NK-92 (cell line): Measurements from ENCODE around the gene LIN52.

ENCODE experiments used
- DNase-seq: peaks from one replicate; lab custom pipeline; 2025; ENCODE audit not compliant: unreplicated experiment; lab: John Stamatoyannopoulos, UW

The LIN52 gene

DNA sequence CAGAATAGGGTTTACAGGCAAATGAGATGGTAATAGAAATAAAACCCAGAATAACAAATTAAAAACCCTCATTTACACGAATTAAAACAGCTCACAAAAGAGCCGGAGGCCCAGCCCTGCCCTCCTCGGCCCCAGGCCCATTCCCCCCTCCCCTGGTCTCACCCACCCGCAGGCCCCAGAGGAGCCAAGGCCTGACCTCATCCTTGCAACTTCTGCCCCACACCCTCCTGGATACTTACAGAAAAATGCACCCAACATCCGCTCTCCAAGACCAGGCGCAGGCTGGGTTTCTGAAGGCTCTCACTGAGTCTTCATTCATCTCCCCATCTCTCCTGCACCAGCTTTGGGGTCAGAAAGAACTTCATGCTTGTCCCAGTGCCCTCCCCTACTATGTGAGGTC lies 138.3 kb downstream of the LIN52 start:
- DNase-seq: no peak

- no peak for DNase-seq
These were observed 147.0 kb downstream of the LIN52 start for GRCh38 chr14:74231784-74232183.

DNA sequence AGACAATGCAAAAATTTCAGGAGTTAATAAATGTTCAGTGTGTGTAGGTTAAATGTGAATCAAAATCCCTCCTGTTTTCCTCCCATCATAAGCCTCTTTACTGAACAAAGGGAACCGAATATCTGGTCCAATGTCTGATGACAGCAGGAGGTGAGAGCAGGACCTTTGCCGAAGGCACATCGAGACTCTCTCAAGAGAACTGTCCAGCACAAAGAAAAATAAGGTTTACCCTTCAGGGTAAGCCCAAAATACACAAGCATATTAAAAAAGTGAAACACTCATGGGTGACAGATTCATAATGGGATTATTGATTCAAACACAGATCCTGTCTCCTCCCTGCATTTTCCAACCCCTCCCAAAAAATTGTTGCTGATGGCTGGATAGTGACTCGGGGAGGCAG lies 150.3 kb downstream of the LIN52 start:
- DNase-seq: no peak

- DNase-seq: no peak
These were observed 152.7 kb downstream of the LIN52 start for GRCh38 chr14:74237441-74237840.

DNA sequence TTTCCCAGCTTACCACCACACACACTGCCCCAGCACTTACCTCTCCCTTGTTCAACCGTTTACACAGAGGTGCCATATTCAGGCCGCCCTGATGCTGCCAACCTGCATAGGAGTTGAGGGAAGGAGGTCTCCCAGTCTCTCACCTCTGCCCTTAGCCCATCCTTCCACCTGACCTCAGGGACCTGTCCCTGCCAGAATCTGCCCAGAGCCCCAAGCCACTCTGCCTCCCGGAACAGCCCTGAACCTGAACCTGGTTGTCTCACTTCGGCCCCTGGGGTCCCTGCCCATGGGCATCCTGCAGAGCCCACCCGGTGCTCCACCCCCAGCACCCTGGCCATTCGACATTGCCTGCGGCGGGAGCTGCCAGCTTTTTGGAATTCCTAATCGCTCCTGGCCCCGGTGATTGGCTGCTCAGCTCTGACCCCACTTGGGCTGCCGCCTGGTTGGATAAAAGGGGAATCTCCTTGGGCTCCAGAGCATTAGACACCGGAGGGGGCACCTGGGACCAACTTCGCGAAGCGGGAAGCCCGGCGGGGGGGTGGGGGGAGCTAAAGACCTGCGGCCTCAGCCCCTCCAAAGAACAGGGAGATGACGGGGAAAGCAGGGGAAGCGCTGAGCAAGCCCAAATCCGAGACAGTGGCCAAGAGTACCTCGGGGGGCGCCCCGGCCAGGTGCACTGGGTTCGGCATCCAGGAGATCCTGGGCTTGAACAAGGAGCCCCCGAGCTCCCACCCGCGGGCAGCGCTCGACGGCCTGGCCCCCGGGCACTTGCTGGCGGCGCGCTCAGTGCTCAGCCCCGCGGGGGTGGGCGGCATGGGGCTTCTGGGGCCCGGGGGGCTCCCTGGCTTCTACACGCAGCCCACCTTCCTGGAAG lies 154.5 kb downstream of the LIN52 start, which contains the start of gene VSX2:
TSS of gene VSX2 (plus strand) at position 476 of the 874 bp plus-strand sequence. CDS start at position 589, 113 bp downstream.
- no peak for DNase-seq

DNA sequence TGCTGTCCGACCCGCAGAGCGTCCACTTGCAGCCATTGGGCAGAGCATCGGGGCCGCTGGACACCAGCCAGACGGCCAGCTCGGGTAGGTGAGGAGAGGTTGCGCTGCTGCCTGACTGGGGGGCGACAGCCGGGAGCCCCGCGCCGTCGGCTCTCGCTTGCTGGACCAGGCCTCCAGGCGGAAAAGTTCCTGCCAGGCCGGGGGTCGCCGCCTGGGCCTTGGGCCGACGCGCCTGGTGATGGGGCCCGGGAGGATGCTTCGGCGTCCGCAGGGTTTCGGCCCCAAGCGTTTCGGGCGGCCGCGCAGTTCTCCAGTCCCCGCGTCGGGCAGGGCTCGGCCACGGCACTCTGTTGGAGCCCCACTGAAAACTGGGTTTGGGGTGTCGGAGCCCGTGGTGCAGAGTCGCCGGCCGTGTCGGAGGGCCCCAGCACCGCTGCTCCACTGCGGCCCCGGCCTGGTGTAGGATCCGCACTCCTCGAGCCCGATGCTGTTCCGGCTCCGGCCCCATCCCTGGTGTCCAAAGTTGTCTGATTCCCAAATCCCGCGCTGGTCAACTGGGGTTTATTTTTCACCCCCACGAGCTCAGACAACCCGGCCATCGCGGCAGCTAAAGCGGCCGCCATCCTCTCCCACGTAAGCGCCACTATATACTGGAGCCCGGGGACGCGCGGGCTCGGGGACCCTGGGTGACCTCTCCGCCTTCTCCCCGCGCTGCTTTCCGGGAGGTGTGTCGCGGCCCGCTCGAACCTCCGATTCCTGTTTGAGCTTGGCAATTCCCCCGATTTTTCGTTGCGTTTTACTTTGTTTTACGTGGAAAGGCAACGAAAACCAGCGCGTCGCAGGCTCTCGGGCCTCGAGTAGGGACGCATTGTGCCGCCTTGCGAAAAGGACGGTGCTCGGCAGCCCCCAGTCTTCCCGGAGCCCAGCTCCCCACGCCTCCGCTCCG lies 155.4 kb downstream of the LIN52 start:
- DNase-seq: no peak

DNA sequence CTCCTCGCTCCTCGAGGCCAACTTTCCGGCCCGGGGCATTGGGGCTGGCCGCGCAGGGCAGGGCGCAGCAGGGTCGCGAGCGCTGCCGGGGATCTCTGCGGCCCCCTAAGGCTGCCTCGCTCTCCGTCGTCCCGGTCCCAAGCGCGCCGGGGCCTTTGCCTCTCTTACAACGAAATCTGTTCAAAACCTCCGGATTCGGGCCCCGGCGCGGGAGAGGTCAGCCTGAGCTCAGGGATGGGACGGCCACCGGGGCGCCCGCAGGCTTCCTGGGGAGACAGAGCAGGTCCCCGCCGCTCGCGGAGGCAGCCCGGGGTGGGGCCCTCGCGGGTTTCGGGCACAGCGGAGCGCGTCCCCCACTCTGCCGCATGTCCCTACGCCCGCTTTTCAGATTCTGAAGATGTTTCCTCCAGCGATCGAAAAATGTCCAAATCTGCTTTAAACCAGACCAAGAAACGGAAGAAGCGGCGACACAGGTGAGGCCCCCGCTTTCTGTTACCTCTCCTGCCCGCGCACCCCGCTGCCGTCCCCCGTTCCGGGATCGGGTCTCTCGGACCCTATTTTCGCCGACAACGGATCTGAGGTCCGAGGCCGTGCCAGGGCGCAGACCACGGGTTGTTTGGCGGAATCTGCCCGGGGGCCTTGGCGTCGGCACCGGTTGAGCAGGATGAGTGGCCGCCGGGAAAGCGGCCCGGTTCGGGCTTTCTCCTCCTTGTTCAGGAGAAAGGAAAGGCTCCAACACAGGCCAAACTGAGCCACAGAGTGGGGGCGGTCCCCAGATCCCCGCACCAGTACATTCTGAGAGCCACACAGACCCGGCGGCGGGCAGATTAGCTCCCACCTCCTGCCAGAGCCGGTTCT lies 156.3 kb downstream of the LIN52 start:
- DNase-seq: no peak

GRCh38 chr14:74241652-74242017 lies 156.9 kb downstream of the LIN52 start:
- DNase-seq: no peak

- DNase-seq: no peak
These were observed 157.4 kb downstream of the LIN52 start for GRCh38 chr14:74242021-74242779.

- DNase-seq: no peak
These were observed 158.0 kb downstream of the LIN52 start for GRCh38 chr14:74242780-74243042.

DNA sequence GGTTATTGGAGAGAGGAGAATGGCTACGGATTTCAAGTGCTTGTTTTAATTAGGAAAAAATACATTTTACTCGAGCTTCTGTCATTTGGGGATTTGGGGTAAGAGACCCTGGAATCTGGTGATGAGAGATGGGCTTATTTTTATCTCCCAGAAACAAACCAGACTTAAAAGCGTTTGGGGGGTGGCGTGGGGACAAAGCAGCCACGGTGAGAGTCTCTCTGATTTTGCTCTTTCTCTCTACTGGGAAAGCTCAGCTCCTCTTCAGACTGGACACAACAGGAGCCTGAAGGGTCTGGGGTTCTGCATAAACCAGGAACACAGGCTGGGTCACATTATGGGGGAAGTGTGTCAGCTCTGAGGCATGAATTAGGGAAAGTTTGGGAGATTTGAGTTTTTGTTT lies 158.3 kb downstream of the LIN52 start:
- DNase-seq: no peak

DNA sequence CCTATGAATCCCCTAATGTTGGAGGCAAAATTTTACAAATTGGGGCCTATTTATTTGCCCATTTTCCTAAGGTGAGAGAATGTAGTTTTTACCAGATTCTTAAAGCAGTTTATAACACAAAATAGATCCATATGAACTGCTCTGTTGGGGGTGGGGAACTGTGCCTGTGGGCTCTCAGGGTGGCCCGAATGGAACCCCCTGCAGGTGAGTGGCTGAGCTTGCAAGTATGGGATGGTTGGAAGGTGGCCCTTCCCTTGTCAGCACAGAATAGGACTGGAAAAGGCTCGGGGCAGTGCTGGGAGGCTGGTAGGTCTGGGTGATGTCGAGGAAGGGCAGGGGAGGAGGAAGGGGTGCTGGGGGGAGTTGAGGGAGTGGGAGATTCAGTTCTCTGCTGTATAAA lies 159.4 kb downstream of the LIN52 start:
- no peak for DNase-seq

DNA sequence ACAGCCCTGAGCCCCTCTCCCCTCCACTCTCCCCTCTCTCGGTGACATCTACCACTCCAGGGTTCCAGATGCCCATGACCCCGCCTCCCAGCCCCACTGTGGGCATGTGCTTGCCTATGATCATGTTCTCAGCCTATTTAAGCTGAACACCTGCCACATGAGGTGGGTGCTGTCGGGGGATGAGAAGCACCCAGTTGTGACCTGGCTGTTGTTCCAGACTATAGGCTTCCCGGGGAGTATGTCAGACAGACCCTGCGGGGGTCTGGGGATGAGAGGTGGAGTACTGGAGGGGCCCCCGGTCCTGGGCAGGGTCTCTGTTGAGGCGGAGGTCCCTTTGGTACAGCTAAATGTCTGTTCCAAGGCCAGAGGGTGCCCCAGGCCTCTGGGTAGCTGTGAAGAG lies 160.5 kb downstream of the LIN52 start:
- no peak for DNase-seq

DNA sequence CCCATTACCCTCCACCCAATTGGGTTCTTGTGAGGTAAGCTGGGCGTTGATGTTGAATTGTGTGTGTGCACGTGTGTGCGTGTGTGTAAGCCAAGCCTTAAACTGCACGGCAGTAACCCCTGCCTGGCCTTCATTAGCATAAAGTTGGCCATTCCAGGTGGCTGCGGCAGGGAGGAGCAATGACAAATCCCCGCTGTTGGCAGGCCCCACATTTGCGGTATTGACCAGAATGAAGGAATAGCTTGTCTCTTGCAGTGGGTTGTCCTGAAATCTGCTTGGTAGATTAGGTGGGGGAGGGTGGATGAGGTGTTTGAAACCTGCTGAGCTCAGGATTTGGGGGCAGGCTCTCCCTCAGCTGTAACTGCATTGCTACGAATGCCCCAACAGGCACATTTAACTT lies 161.8 kb downstream of the LIN52 start:
- DNase-seq: no peak

DNA sequence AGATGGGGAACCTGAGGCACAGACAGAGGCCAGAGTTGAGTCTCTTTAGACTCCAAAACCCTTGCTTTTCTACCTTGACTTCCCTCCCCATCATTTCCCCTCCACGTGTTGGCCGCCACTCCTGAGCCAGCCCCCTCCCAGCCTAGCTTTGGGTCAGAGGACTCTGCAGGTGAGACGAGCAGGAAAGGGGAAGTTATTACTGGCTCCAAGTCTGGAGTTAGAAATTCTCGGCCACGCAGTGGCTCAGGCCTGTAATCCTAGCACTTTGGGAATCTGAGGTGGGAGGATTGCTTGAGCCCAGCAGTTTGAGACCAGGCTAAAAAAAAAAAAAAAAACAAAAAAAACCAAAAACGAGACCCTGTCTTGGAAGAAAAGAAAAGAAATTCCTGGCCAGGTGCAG lies 163.3 kb downstream of the LIN52 start:
- no peak for DNase-seq

- DNase-seq: no peak
These were observed 164.9 kb downstream of the LIN52 start for GRCh38 chr14:74249433-74250375.
